ENCODE measurements around the gene STOML1.
"Not testable (repeated sequence)": the region's sequence is repeated elsewhere in the genome, so short reads cannot be mapped to it uniquely, and the experiment has no call there.

STOML1 gene

GRCh38 chr15:73946046-73946721 lies 45.9 kb downstream of the STOML1 start:
- DNase-seq (ENCODE audit: low read depth in 2 of 2), result no peak

- DNase-seq (ENCODE audit: low read depth in 2 of 2), result no peak
Observed at GRCh38 chr15:73945130-73945508, 47.0 kb downstream of the STOML1 start.

- no peak for DNase-seq (ENCODE audit: low read depth in 2 of 2)
Observed at GRCh38 chr15:73944161-73945129, 47.6 kb downstream of the STOML1 start.

GRCh38 chr15:73942751-73943270 lies 49.3 kb downstream of the STOML1 start:
- DNase-seq (ENCODE audit: low read depth in 2 of 2), result no peak

- no peak for DNase-seq (ENCODE audit: low read depth in 2 of 2)
Observed at GRCh38 chr15:73941871-73942635, 50.0 kb downstream of the STOML1 start.

GRCh38 chr15:73941449-73941848 lies 50.6 kb downstream of the STOML1 start:
- no peak for DNase-seq (ENCODE audit: low read depth in 2 of 2)

- DNase-seq (ENCODE audit: low read depth in 2 of 2), result no peak
Observed at GRCh38 chr15:73941044-73941443, 51.1 kb downstream of the STOML1 start.

GRCh38 chr15:73940061-73940981 lies 51.8 kb downstream of the STOML1 start:
- no peak for DNase-seq (ENCODE audit: low read depth in 2 of 2)

GRCh38 chr15:73939138-73939537 lies 53.0 kb downstream of the STOML1 start:
- DNase-seq (ENCODE audit: low read depth in 2 of 2), result no peak

- not testable (repeated sequence) for DNase-seq (ENCODE audit: low read depth in 2 of 2)
Observed at GRCh38 chr15:73938516-73938915, 53.6 kb downstream of the STOML1 start.

- DNase-seq (ENCODE audit: low read depth in 2 of 2), result no peak
Observed at GRCh38 chr15:73937726-73938125, 54.4 kb downstream of the STOML1 start.

GRCh38 chr15:73937296-73937695 lies 54.8 kb downstream of the STOML1 start:
- DNase-seq (ENCODE audit: low read depth in 2 of 2), result no peak

GRCh38 chr15:73936588-73937290 lies 55.4 kb downstream of the STOML1 start:
- no peak for DNase-seq (ENCODE audit: low read depth in 2 of 2)

GRCh38 chr15:73936181-73936580 lies 55.9 kb downstream of the STOML1 start:
- no peak for DNase-seq (ENCODE audit: low read depth in 2 of 2)

- DNase-seq (ENCODE audit: low read depth in 2 of 2), result no peak
Observed at GRCh38 chr15:73935547-73935946, 56.5 kb downstream of the STOML1 start.

GRCh38 chr15:73934281-73934680 lies 57.8 kb downstream of the STOML1 start:
- no peak for DNase-seq (ENCODE audit: low read depth in 2 of 2)

GRCh38 chr15:73932381-73933191 lies 59.5 kb downstream of the STOML1 start:
- DNase-seq (ENCODE audit: low read depth in 2 of 2), result no peak

GRCh38 chr15:73931441-73931840 lies 60.7 kb downstream of the STOML1 start:
- DNase-seq (ENCODE audit: low read depth in 2 of 2), result no peak

- DNase-seq (ENCODE audit: low read depth in 2 of 2), result no peak
Observed at GRCh38 chr15:73930790-73931281, 61.3 kb downstream of the STOML1 start.
